T-helper 1 cell treated with Interleukin-12 subunit alpha and Interleukin-12 subunit beta and Interleukin-4 antibody, amounts not matched to agents 30 ng/mL and 1 ng/mL, for 36 hours (primary cell): ENCODE data around the gene PNKD. TPM values are rescaled to one million over a fixed set of nuclear protein-coding genes. Genes with fewer than 3 reads are reported as not detected.

ENCODE experiments used
- intact Hi-C: fragments of 100-400 bp; cut with micrococcal nuclease; formaldehyde crosslinking; loops from one replicate; pipeline ENCODE4 v1.15.1; 2024
- total RNA-seq: library from RNA; stranded (reverse); gene quantifications from 2 replicates; pipeline ENCODE4 v1.2.3, GENCODE V29; 2022

The PNKD gene
- total RNA-seq, 1 donor from 2014 or later = 26.9 TPM

GRCh38 chr2:218332288-218332687 is 62.0 kb downstream of the PNKD start:
- intact Hi-C loops = no loop called here

GRCh38 chr2:218332920-218333645 is 62.8 kb downstream of the PNKD start:
- intact Hi-C loops = no loop called here

GRCh38 chr2:218334531-218334930 is 64.2 kb downstream of the PNKD start:
- intact Hi-C loops = no loop called here

- intact Hi-C loops = no loop called here
Measured at GRCh38 chr2:218340656-218341055, 70.3 kb downstream of the PNKD start.

- intact Hi-C loops = no loop called here
Measured at GRCh38 chr2:218341381-218341780, 71.1 kb downstream of the PNKD start.

GRCh38 chr2:218342837-218343236 is 72.5 kb downstream of the PNKD start:
- intact Hi-C loops = no loop called here

- intact Hi-C loops = no loop called here
Measured at GRCh38 chr2:218343591-218343990, 73.3 kb downstream of the PNKD start.

GRCh38 chr2:218344090-218344754 is 73.9 kb downstream of the PNKD start:
- intact Hi-C loops = no loop called here

GRCh38 chr2:218344755-218345417 is 74.6 kb downstream of the PNKD start:
- intact Hi-C loops = no loop called here

GRCh38 chr2:218345491-218346236 is 75.3 kb downstream of the PNKD start:
- intact Hi-C loops = no loop called here

GRCh38 chr2:218347172-218347571 is 76.9 kb downstream of the PNKD start:
- intact Hi-C loops = no loop called here

GRCh38 chr2:218354045-218354444 is 83.7 kb downstream of the PNKD start:
- intact Hi-C loops = no loop called here

- intact Hi-C loops = loop anchor here (5.0 kb wide), 1 partner anchor 33 kb away; no protein-coding TSS in a partner anchor
Measured at GRCh38 chr2:218354850-218355443, 84.6 kb downstream of the PNKD start.

- intact Hi-C loops = loop anchor here (2.0 to 5.0 kb wide), 3 partner anchors 35 to 65 kb away; partner anchors contain the start of gene TMBIM1
Measured at GRCh38 chr2:218357236-218358177, 87.2 kb downstream of the PNKD start.

- intact Hi-C loops = no loop called here
Measured at GRCh38 chr2:218360453-218360852, 90.1 kb downstream of the PNKD start.

- intact Hi-C loops = no loop called here
Measured at GRCh38 chr2:218362606-218363005, 92.3 kb downstream of the PNKD start.

GRCh38 chr2:218363736-218364135 is 93.4 kb downstream of the PNKD start:
- intact Hi-C loops = no loop called here

- intact Hi-C loops = no loop called here
Measured at GRCh38 chr2:218364196-218364595, 93.9 kb downstream of the PNKD start.

- intact Hi-C loops = loop anchor here (2.0 kb wide), 1 partner anchor 30 kb away; no protein-coding TSS in a partner anchor
Measured at GRCh38 chr2:218366621-218367414, 96.5 kb downstream of the PNKD start.
